K562 (cell line): Measurements from ENCODE around the gene PSME1. TPM values are rescaled to one million over a fixed set of nuclear protein-coding genes. Genes with fewer than 3 reads are reported as not detected.
A peak's percentile ranks its signal among the peaks of the same experiment; 100 is the strongest.

ENCODE experiments used
- CC2D1A ChIP-seq: fragments of 450-650 bp; IDR thresholded peaks from 2 replicates; pipeline ENCODE4 v1.6.1; 2017; ENCODE audit warnings: mild to moderate bottlenecking
- CEBPG ChIP-seq, 3 experiments: fragments of 200-800 bp in 1 of 3; sonication (Bioruptor generic) in 1 of 3; sonication (generic) in 1 of 3; formaldehyde crosslinking in 1 of 3; IDR thresholded peaks in 2 of 3; conservative IDR thresholded peaks in 1 of 3; 2 replicates each; pipeline versions ENCODE4 v1.6.1 to v1.8.0; 2016 to 2022; ENCODE audit warnings: missing compliant biosample characterization in 2 of 3, missing genetic modification characterization in 2 of 3, mild to moderate bottlenecking in 1 of 3, missing genetic modification reagents in 1 of 3
- CHD2 ChIP-seq: IDR thresholded peaks from 2 replicates; pipeline ENCODE4 v1.6.1; 2011; ENCODE audit warnings: low read depth, low read length
- CREBBP ChIP-seq: IDR thresholded peaks from one replicate; pipeline ENCODE4 v1.6.1; 2012; ENCODE audit warnings: low read depth, mild to moderate bottlenecking, control low read depth, inconsistent platforms, low read length
- CTBP1 ChIP-seq: fragments of 450-650 bp; IDR thresholded peaks from 2 replicates; pipeline ENCODE4 v1.6.1; 2016; ENCODE audit warnings: borderline replicate concordance
- FOXA3 ChIP-seq, 2 experiments: fragments of 450-650 bp in 1 of 2; sonication (generic) in 1 of 2; formaldehyde crosslinking; IDR thresholded peaks in 1 of 2; conservative IDR thresholded peaks in 1 of 2; 2 replicates each; pipeline versions ENCODE4 v1.4.0 to v1.8.0; 2020 to 2022; ENCODE audit warnings: mild to moderate bottlenecking in 2 of 2, missing genetic modification reagents in 1 of 2
- FOXP1 ChIP-seq: sonication (generic); formaldehyde crosslinking; IDR thresholded peaks from 2 replicates; pipeline ENCODE4 v1.8.0; 2022; ENCODE audit warnings: mild to moderate bottlenecking, missing genetic modification reagents
- ILF3 ChIP-seq: fragments of 450-650 bp; IDR thresholded peaks from 2 replicates; pipeline ENCODE4 v1.6.1; 2018; ENCODE audit warnings: antibody characterized with exemption, mild to moderate bottlenecking, moderate library complexity, borderline replicate concordance
- KAT7 ChIP-seq: sonication (generic); formaldehyde crosslinking; IDR thresholded peaks from 2 replicates; pipeline ENCODE4 v1.8.0; 2022; ENCODE audit warnings: missing genetic modification reagents, mild to moderate bottlenecking, borderline replicate concordance
- KHSRP ChIP-seq: fragments of 450-650 bp; IDR thresholded peaks from 2 replicates; pipeline ENCODE4 v1.6.1; 2017
- KLF13 ChIP-seq: fragments of 450-650 bp; IDR thresholded peaks from 2 replicates; pipeline ENCODE4 v1.6.1; 2016; ENCODE audit warnings: missing genetic modification characterization, low read depth, mild to moderate bottlenecking, missing compliant biosample characterization, moderate library complexity, borderline replicate concordance
- MITF ChIP-seq: IDR thresholded peaks from 2 replicates; pipeline ENCODE4 v1.6.1; 2014; ENCODE audit warnings: antibody characterized with exemption
- NFXL1 ChIP-seq: fragments of 450-650 bp; formaldehyde crosslinking; IDR thresholded peaks from 2 replicates; pipeline ENCODE4 v1.4.0; 2021; ENCODE audit warnings: mild to moderate bottlenecking
- RB1 ChIP-seq: fragments of 450-650 bp; IDR thresholded peaks from 2 replicates; pipeline ENCODE4 v1.6.1; 2017; ENCODE audit warnings: low read depth, mild to moderate bottlenecking
- TBP ChIP-seq: optimal IDR thresholded peaks from 2 replicates; pipeline ENCODE3; 2011; ENCODE audit warnings: low read depth, low read length, improper control_type of control experiment
- TOE1 ChIP-seq, 2 experiments: fragments of 450-650 bp in 1 of 2; sonication (generic) in 1 of 2; formaldehyde crosslinking in 1 of 2; IDR thresholded peaks; 2 replicates each; pipeline versions ENCODE4 v1.7.1 to v1.8.0; 2016 to 2022; ENCODE audit warnings: borderline replicate concordance in 2 of 2, mild to moderate bottlenecking in 2 of 2, antibody characterized with exemption in 1 of 2, inconsistent platforms in 1 of 2, low read depth in 1 of 2, missing genetic modification reagents in 1 of 2, moderate library complexity in 1 of 2
- UBTF ChIP-seq, 2 experiments: IDR thresholded peaks; 2 replicates each; pipeline ENCODE4 v1.6.1; 2012; ENCODE audit warnings: improper control_type of control experiment in 2 of 2, low read depth in 2 of 2, low read length in 2 of 2, borderline replicate concordance in 1 of 2
- ZFP1 ChIP-seq: fragments of 450-650 bp; formaldehyde crosslinking; IDR thresholded peaks from 2 replicates; pipeline ENCODE4 v1.4.0; 2020; ENCODE audit warnings: mild to moderate bottlenecking, mixed read lengths
- polyA plus RNA-seq, 8 experiments: library from polyadenylated mRNA; depleted of rRNA in 4 of 8; stranded (reverse) in 5 of 8; unstranded in 3 of 8; fragments of >200 nt; fragmentation: Nextera tagmentation in 2 of 8; fragmentation: Illumina TruSeq in 1 of 8; extraction: Ambion mirVana in 2 of 8; extraction: Trizol in 1 of 8; gene quantifications; 2 replicates each; pipeline versions ENCODE4 v1.2.1 to v1.2.3, GENCODE V29; 2011 to 2014; ENCODE audit warnings: inconsistent platforms in 1 of 8, missing spikeins in 1 of 8
- total RNA-seq, 7 experiments: library from RNA; depleted of rRNA in 6 of 7; stranded (reverse); fragments of >200 nt in 6 of 7; fragmentation: Illumina TruSeq in 2 of 7; extraction: Trizol in 2 of 7; gene quantifications; 2 replicates each; pipeline versions ENCODE4 v1.2.1 to v1.2.3, GENCODE V29; 2011 to 2021; ENCODE audit warnings: low replicate concordance in 1 of 7
- TF ChIP-seq, protein P1 (sequence below): IDR thresholded peaks from 3 replicates; pipeline ENCODE4 v1.6.1; 2011; ENCODE audit warnings: borderline replicate concordance, mild to moderate bottlenecking; ENCODE audit not compliant: insufficient read length, insufficient read depth

The PSME1 gene
- total and polyA plus RNA-seq, 9 of the 15 experiments (the other 6 are each of a cell fraction or from before 2014, with no cell fraction given) = 20.3 to 180 (median 67.5) TPM

DNA sequence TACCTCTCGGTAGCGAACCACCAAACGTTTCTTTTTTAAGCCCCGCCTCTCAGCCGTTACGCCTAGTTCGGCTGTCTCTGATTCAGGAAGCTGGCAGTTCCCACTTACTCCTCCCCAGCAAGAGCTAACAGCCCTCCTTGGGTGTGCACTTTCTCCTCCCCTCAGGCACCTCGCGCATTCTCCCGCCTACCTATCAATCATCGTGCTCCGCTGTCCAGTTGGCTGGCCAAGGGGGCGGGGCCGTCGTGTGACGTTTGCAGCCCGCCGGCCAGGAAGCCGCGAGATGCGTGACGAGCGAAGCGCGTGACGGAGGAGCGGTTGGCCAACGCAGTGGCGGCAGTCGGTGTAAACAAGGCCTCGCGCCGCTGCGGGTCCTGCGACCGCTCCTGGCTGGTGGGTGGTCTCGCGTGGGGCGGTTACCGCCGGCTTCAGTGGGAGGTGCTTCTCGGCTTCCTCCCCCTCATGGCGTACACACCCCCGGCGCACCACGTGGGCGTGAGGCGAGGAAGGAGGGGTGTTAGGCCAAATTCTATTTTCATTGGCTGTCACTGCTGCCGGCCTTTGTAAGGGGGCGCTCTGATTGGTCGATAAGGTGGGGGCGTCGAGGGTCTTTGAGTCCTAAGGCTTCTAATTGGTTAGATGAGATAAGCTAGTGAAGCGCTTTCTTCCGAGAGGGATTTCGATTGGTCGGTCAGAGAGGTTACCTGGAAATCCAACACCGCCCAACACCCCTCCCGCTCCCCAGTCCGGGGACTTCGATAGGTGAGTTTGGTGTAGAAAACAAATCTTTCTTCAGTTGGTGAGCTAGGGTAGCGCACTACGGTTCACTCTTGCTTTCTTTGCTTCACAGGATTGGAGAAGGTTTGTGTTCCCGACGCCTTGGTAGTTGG is 21.2 kb upstream of the PSME1 start, which contains the start of the genes DCAF11 and NRL (continued):
- TF ChIP-seq FOXA3 (CRISPR knock-in tag; conservative IDR thresholded peaks at IDR 0.05 in 1 of 2, IDR thresholded peaks at IDR 0.05 in 1 of 2) (peak; percentile 6 to 94; a peak in 2 of 4 replicates), KHSRP (0 out of 2 replicates have a peak, but pooled peaks have one; percentile 29), TOE1 (IDR thresholded peaks at IDR 0.05; ENCODE audit: borderline replicate concordance) (peak; percentile 77), TOE1 (CRISPR knock-in tag; IDR thresholded peaks at IDR 0.05; ENCODE audit: borderline replicate concordance, low read depth) (no peak), MITF (peak; percentile 71; the same call in 1 of the 2 replicates), CREBBP (no peak), TBP (peak; percentile 35), ZFP1 (CRISPR knock-in tag) (no peak), CTBP1 (peak; percentile 54; the same call in 1 of the 2 replicates), ILF3 (no peak), NFXL1 (CRISPR knock-in tag) (no peak), CEBPG (CRISPR knock-in tag; IDR thresholded peaks at IDR 0.05) (peak; percentile 77), CEBPG (tag; conservative IDR thresholded peaks at IDR 0.05 in 1 of 2, IDR thresholded peaks at IDR 0.05 in 1 of 2) (no peak), FOXP1 (CRISPR knock-in tag) (peak; percentile 86; the same call in 1 of the 2 replicates), KLF13 (tag) (peak; percentile 91), RB1 (peak; percentile 79), KAT7 (peak; percentile 14; the same call in 1 of the 2 replicates), CHD2 (peak; percentile 95), CC2D1A (no peak), UBTF (IDR thresholded peaks at IDR 0.05; ENCODE audit: borderline replicate concordance in 1 of 2, low read depth in 2 of 2, low read length in 2 of 2) (no peak)
- TF ChIP-seq, protein P1, sequence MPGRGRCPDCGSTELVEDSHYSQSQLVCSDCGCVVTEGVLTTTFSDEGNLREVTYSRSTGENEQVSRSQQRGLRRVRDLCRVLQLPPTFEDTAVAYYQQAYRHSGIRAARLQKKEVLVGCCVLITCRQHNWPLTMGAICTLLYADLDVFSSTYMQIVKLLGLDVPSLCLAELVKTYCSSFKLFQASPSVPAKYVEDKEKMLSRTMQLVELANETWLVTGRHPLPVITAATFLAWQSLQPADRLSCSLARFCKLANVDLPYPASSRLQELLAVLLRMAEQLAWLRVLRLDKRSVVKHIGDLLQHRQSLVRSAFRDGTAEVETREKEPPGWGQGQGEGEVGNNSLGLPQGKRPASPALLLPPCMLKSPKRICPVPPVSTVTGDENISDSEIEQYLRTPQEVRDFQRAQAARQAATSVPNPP = no peak
